Femur (tissue), 1 donor: ENCODE results near the gene RALGDS.

Experiments used
- DNase-seq: peaks from one replicate; pipeline ENCODE4 v3.0.0-alpha.2; 2017

Gene RALGDS

DNA sequence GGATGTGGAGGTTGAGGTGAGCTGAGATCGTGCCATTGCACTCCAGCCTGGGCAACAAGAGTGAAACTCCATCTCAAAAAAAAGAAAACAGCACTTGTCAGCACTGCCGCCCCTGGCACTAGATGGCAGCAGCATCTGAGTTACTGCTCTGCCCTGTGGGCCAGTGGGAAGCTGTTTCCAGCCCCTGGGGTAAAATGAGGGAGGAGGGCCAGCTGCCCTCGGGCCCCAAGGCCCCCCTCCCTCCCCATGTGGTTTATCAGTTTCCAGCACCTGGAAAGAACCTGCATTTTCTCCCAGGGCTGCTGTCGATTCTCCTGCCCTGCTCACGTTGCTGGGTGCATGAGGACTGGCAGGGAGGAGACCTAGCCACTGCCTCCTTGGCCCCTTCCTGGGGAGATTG, 72.4 kb downstream of the RALGDS start:
- no peak for DNase-seq
